HepG2 (cell line): Measurements from ENCODE around the gene HOXA11. TPM values are rescaled to one million over a fixed set of nuclear protein-coding genes. Genes with fewer than 3 reads are reported as not detected.

Experiments
- ATAC-seq: fragments of 200-7000 bp; cut with Tn5 transposase; 3 replicates; pipeline ENCODE4 v1.9.1; 2020; ENCODE audit warnings: mild to moderate bottlenecking, moderate library complexity
- BruUV-seq: library from RNA; stranded (reverse); fragments of 400-500 nt; replicated peaks from 2 replicates; lab custom pipeline; 2021; lab: Mats Ljungman, UMichigan
- CTCF ChIA-PET: fragments of 300-600 bp; formaldehyde crosslinking; extraction: SDS; loops from one replicate; lab custom pipeline; 2021; ENCODE audit warnings: low total read pairs, inconsistent platforms, low intra/inter-chr PET ratio; lab: Yijun Ruan, JAX
- POLR2A ChIA-PET: fragments of 350-600 bp; sonication (Branson Sonifier 250); formaldehyde crosslinking; loops from one replicate; lab custom pipeline; 2020; ENCODE audit warnings: antibody characterized with exemption, inconsistent platforms; lab: Yijun Ruan, JAX
- DNase-seq: peaks from one replicate; pipeline ENCODE4 v3.0.0-alpha.2; 2015; ENCODE audit warnings: low spot score
- FAIRE-seq: peaks from 3 replicates; lab custom pipeline; 2011; peaks lifted over from hg19 to GRCh38; lab: Jason Lieb, UNC
- H2AFZ ChIP-seq: one replicate; pipeline ENCODE4 v1.6.1; 2011; ENCODE audit warnings: low read length, inconsistent platforms
- H3K27ac ChIP-seq: fragments of 300-600 bp; 3 replicates; pipeline ENCODE4 v1.8.0; 2011; ENCODE audit warnings: mixed run types, mild to moderate bottlenecking, mixed read lengths, low read length, inconsistent platforms; ENCODE audit not compliant: insufficient read depth; ENCODE audit errors: extremely low read length
- H3K27me3 ChIP-seq, 2 experiments: fragments of 200-600 bp in 1 of 2; 2 replicates in 1 of 2; 3 replicates in 1 of 2; pipeline versions ENCODE4 v1.6.0 to v1.8.0; 2011; ENCODE audit warnings: low read length in 2 of 2, mild to moderate bottlenecking in 2 of 2, moderate library complexity in 2 of 2, inconsistent platforms in 1 of 2; ENCODE audit not compliant: insufficient read depth in 2 of 2, control insufficient read depth in 1 of 2
- H3K36me3 ChIP-seq, 2 experiments: fragments of 200-600 bp in 1 of 2; replicated peaks in 1 of 2; 2 replicates in 1 of 2; 3 replicates in 1 of 2; pipeline versions ENCODE4 v1.5.1 to v1.8.0; 2011; ENCODE audit warnings: low read length in 2 of 2, inconsistent platforms in 1 of 2; ENCODE audit not compliant: insufficient read depth in 2 of 2, control insufficient read depth in 1 of 2
- H3K4me1 ChIP-seq: 2 replicates; pipeline ENCODE4 v1.5.1; 2012; ENCODE audit warnings: low read length, inconsistent platforms; ENCODE audit not compliant: insufficient read depth
- H3K4me2 ChIP-seq: 2 replicates; pipeline ENCODE4 v1.6.0; 2011; ENCODE audit warnings: low read depth, low read length, inconsistent platforms
- H3K4me3 ChIP-seq, 3 experiments: fragments of 200-600 bp in 1 of 3; sonication (generic), shearing (Covaris generic) in 1 of 3; replicated peaks in 1 of 3; 2 replicates each; pipeline ENCODE4 v1.5.1; 2011 to 2016; ENCODE audit warnings: low read length in 3 of 3, inconsistent platforms in 2 of 3, low read depth in 2 of 3, mild to moderate bottlenecking in 2 of 3, control low read depth in 1 of 3, mixed read lengths in 1 of 3; ENCODE audit not compliant: insufficient read depth in 1 of 3
- H3K79me2 ChIP-seq: one replicate; pipeline ENCODE4 v1.6.1; 2011; ENCODE audit warnings: low read length, inconsistent platforms; ENCODE audit not compliant: insufficient read depth
- H3K9ac ChIP-seq: 2 replicates; pipeline ENCODE4 v1.6.0; 2011; ENCODE audit warnings: mild to moderate bottlenecking, low read depth, low read length, inconsistent platforms; ENCODE audit not compliant: insufficient read depth
- H3K9me3 ChIP-seq: 2 replicates; pipeline ENCODE4 v1.5.1; 2012; ENCODE audit warnings: mild to moderate bottlenecking, low read length
- H4K20me1 ChIP-seq: 2 replicates; pipeline ENCODE4 v1.6.0; 2011; ENCODE audit warnings: inconsistent platforms, mild to moderate bottlenecking, low read length, moderate library complexity; ENCODE audit not compliant: insufficient read depth
- E2F5 ChIP-seq: sonication (generic); formaldehyde crosslinking; conservative IDR thresholded peaks from 2 replicates; pipeline ENCODE4 v1.4.0; 2020; ENCODE audit warnings: missing genetic modification reagents
- GZF1 ChIP-seq: sonication (generic); formaldehyde crosslinking; IDR thresholded peaks from 2 replicates; pipeline ENCODE4 v1.5.1; 2020; ENCODE audit warnings: mild to moderate bottlenecking, missing genetic modification reagents
- NFE2L2 ChIP-seq: fragments of 150-350 bp; IDR thresholded peaks from 2 replicates; pipeline ENCODE4 v1.6.1; 2014; ENCODE audit warnings: low read length
- RAD51 ChIP-seq: fragments of 450-650 bp; IDR thresholded peaks from 2 replicates; pipeline ENCODE4 v1.6.1; 2016; ENCODE audit warnings: borderline replicate concordance
- RFX5 ChIP-seq: IDR thresholded peaks from 2 replicates; pipeline ENCODE4 v1.6.1; 2011; ENCODE audit warnings: low read depth, low read length, improper control_type of control experiment
- SP5 ChIP-seq: IDR thresholded peaks from 2 replicates; pipeline ENCODE4 v1.6.1; 2016; ENCODE audit warnings: low read depth, borderline replicate concordance
- TBX2 ChIP-seq: sonication (generic); formaldehyde crosslinking; IDR thresholded peaks from 2 replicates; pipeline ENCODE4 v1.5.0; 2020; ENCODE audit warnings: missing genetic modification reagents, mild to moderate bottlenecking, borderline replicate concordance
- TFAP4 ChIP-seq: sonication (generic); IDR thresholded peaks from 2 replicates; pipeline ENCODE4 v1.6.1; 2016; ENCODE audit warnings: low read depth, borderline replicate concordance
- TMF1 ChIP-seq: sonication (generic); formaldehyde crosslinking; IDR thresholded peaks from 2 replicates; pipeline ENCODE4 v1.8.1; 2022; ENCODE audit warnings: low read depth, missing genetic modification reagents
- ZNF225 ChIP-seq: sonication (generic); formaldehyde crosslinking; IDR thresholded peaks from 2 replicates; pipeline ENCODE4 v1.4.0; 2020; ENCODE audit warnings: mild to moderate bottlenecking, missing genetic modification reagents
- ZNF317 ChIP-seq: sonication (generic); formaldehyde crosslinking; IDR thresholded peaks from 2 replicates; pipeline ENCODE4 v1.5.0; 2020; ENCODE audit warnings: mild to moderate bottlenecking, missing genetic modification reagents
- ZNF451 ChIP-seq: sonication (generic); formaldehyde crosslinking; IDR thresholded peaks from 2 replicates; pipeline ENCODE4 v1.5.0; 2020; ENCODE audit warnings: mild to moderate bottlenecking, missing genetic modification reagents
- ZNF530 ChIP-seq: sonication (generic); formaldehyde crosslinking; IDR thresholded peaks from 2 replicates; pipeline ENCODE4 v1.5.0; 2020; ENCODE audit warnings: low read depth, mild to moderate bottlenecking, missing genetic modification reagents
- ZNF567 ChIP-seq: sonication (generic); formaldehyde crosslinking; IDR thresholded peaks from 2 replicates; pipeline ENCODE4 v1.8.1; 2023; ENCODE audit warnings: mild to moderate bottlenecking, missing genetic modification reagents, borderline replicate concordance
- WGBS: methylation state at CpG from one replicate; pipeline ENCODE4 v1.1.6; 2017; ENCODE audit warnings: low lambda C conversion rate; 5-methylcytosine and 5-hydroxymethylcytosine counted together
- in situ Hi-C: cut with HindIII; loops from 2 replicates; pipeline ENCODE4 v1.10.0; 2017; ENCODE audit warnings: low pct_unique_long_range_greater_than_20kb; ENCODE audit not compliant: extremely low pct_ligation_motif_present
- intact Hi-C: fragments of 100-400 bp; cut with micrococcal nuclease; formaldehyde crosslinking; loops from one replicate; pipeline ENCODE4 v1.10.0; 2022; ENCODE audit not compliant: unreplicated experiment
- polyA plus RNA-seq, 8 experiments: library from polyadenylated mRNA; depleted of rRNA in 3 of 8; stranded (reverse) in 7 of 8; unstranded in 1 of 8; fragments of >200 nt; fragmentation: Illumina TruSeq in 4 of 8; extraction: Trizol in 4 of 8; gene quantifications; 2 replicates each; pipeline versions ENCODE4 v1.2.1 to v1.2.3, GENCODE V29; 2011 to 2016; ENCODE audit warnings: low read depth in 4 of 8, missing spikeins in 1 of 8, mixed read lengths in 1 of 8; ENCODE audit not compliant: insufficient read depth in 1 of 8
- total RNA-seq, 5 experiments: library from RNA; depleted of rRNA; stranded (reverse); fragments of >200 nt; fragmentation: Illumina TruSeq; extraction: Trizol; gene quantifications; 2 replicates each; pipeline ENCODE4 v1.2.3, GENCODE V29; 2016; ENCODE audit warnings: low read depth in 1 of 5
- TF ChIP-seq, protein P1 (sequence below): sonication (generic); formaldehyde crosslinking; IDR thresholded peaks from 2 replicates; pipeline ENCODE4 v1.5.0; 2020; ENCODE audit warnings: missing genetic modification reagents
- TF ChIP-seq, protein P2 (sequence below): sonication (generic); formaldehyde crosslinking; IDR thresholded peaks from 2 replicates; pipeline ENCODE4; 2020; ENCODE audit warnings: missing genetic modification reagents, mild to moderate bottlenecking, borderline replicate concordance
- TF ChIP-seq, protein P3 (sequence below): sonication (generic); formaldehyde crosslinking; IDR thresholded peaks from 2 replicates; pipeline ENCODE4 v1.4.0; 2020; ENCODE audit warnings: mild to moderate bottlenecking, missing genetic modification reagents

Gene HOXA11
- total and polyA plus RNA-seq, 2 of the 13 experiments (the other 11 are each of a cell fraction or from before 2014, with no cell fraction given), result not detected

GRCh38 chr7:27139334-27140125, 45.5 kb downstream of the HOXA11 start:
- in situ Hi-C loops, result no loop called here

More at GRCh38 chr7:27139334-27140125, 45.5 kb downstream of the HOXA11 start:
- CTCF ChIA-PET, result no interaction called here
- H4K20me1 ChIP-seq, result no peaks in the 10 kb centered on the region
- no TSS peak for BruUV-seq
- H3K4me2 ChIP-seq, result no peak overlapping the region
- no peaks in the 10 kb centered on the region for H3K27me3 ChIP-seq
- H2AFZ ChIP-seq, result no peak overlapping the region
- H3K9ac ChIP-seq, result no peak overlapping the region
- peaks cover 34% of the 10 kb centered on the region for H3K4me1 ChIP-seq
- TF ChIP-seq RAD51 (no peak), ZNF317 (CRISPR knock-in tag) (no peak), RFX5 (no peak), TBX2 (CRISPR knock-in tag) (no peak), NFE2L2 (no peak), E2F5 (CRISPR knock-in tag) (no peak), TMF1 (CRISPR knock-in tag) (no peak), ZNF567 (CRISPR knock-in tag) (no peak), ZNF451 (CRISPR knock-in tag) (no peak), ZNF530 (no peak), SP5 (CRISPR knock-in tag) (no peak), GZF1 (CRISPR knock-in tag) (no peak), TFAP4 (no peak), ZNF225 (CRISPR knock-in tag) (no peak)
- TF ChIP-seq, protein P1, sequence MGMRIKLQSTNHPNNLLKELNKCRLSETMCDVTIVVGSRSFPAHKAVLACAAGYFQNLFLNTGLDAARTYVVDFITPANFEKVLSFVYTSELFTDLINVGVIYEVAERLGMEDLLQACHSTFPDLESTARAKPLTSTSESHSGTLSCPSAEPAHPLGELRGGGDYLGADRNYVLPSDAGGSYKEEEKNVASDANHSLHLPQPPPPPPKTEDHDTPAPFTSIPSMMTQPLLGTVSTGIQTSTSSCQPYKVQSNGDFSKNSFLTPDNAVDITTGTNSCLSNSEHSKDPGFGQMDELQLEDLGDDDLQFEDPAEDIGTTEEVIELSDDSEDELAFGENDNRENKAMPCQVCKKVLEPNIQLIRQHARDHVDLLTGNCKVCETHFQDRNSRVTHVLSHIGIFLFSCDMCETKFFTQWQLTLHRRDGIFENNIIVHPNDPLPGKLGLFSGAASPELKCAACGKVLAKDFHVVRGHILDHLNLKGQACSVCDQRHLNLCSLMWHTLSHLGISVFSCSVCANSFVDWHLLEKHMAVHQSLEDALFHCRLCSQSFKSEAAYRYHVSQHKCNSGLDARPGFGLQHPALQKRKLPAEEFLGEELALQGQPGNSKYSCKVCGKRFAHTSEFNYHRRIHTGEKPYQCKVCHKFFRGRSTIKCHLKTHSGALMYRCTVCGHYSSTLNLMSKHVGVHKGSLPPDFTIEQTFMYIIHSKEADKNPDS, result no peak
- TF ChIP-seq, protein P2, sequence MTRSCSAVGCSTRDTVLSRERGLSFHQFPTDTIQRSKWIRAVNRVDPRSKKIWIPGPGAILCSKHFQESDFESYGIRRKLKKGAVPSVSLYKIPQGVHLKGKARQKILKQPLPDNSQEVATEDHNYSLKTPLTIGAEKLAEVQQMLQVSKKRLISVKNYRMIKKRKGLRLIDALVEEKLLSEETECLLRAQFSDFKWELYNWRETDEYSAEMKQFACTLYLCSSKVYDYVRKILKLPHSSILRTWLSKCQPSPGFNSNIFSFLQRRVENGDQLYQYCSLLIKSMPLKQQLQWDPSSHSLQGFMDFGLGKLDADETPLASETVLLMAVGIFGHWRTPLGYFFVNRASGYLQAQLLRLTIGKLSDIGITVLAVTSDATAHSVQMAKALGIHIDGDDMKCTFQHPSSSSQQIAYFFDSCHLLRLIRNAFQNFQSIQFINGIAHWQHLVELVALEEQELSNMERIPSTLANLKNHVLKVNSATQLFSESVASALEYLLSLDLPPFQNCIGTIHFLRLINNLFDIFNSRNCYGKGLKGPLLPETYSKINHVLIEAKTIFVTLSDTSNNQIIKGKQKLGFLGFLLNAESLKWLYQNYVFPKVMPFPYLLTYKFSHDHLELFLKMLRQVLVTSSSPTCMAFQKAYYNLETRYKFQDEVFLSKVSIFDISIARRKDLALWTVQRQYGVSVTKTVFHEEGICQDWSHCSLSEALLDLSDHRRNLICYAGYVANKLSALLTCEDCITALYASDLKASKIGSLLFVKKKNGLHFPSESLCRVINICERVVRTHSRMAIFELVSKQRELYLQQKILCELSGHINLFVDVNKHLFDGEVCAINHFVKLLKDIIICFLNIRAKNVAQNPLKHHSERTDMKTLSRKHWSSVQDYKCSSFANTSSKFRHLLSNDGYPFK (CRISPR knock-in tag), result no peak
- TF ChIP-seq, protein P3, sequence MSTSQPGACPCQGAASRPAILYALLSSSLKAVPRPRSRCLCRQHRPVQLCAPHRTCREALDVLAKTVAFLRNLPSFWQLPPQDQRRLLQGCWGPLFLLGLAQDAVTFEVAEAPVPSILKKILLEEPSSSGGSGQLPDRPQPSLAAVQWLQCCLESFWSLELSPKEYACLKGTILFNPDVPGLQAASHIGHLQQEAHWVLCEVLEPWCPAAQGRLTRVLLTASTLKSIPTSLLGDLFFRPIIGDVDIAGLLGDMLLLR (CRISPR knock-in tag), result no peak
- H3K4me3 ChIP-seq, result no peak overlapping the region
- no peak overlapping the region for H3K27ac ChIP-seq
- H3K9me3 ChIP-seq, result no peaks in the 10 kb centered on the region
- no peaks in the 10 kb centered on the region for H3K79me2 ChIP-seq
- POLR2A ChIA-PET, result no interaction called here
- 98% methylated on average over 40 of the region's 53 CpGs for WGBS
- DNase-seq (no peak), FAIRE-seq (no peak), ATAC-seq (no peak)
- no peaks in the 10 kb centered on the region for H3K36me3 ChIP-seq
- intact Hi-C loops, result loop anchor here (5.0 kb wide), 1 partner anchor 762 kb away; no protein-coding TSS in a partner anchor
